GM12873 (cell line): ENCODE data around the gene TSPAN14.

ENCODE experiments used
- TF ChIP-seq, protein P1 (sequence below): IDR thresholded peaks from 2 replicates; pipeline ENCODE4 v1.5.1; 2012; ENCODE audit warnings: low read depth, mild to moderate bottlenecking, moderate library complexity, low read length, control low read depth; ENCODE audit not compliant: insufficient read depth; ENCODE audit errors: missing control alignments

The TSPAN14 gene

DNA sequence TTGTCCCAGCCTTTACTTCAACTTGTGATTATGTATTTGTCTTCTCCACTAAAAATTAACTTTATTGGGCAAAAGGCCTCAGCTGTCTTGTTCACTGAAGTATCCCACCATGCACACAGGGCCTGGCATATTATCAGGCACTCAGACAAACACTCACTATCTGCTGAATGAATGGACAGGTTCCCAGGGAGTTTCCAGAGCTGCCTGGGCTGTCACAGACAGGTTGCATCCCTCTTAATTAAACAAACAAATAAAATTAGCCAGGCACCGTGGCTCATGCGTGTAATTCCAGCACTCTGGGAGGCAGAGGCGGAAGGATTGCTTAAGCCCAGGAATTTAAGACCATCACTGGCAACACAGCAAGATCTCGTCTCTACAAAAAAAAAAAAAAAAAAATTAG, 1.5 kb upstream of the TSPAN14 start:
- TF ChIP-seq, protein P1, sequence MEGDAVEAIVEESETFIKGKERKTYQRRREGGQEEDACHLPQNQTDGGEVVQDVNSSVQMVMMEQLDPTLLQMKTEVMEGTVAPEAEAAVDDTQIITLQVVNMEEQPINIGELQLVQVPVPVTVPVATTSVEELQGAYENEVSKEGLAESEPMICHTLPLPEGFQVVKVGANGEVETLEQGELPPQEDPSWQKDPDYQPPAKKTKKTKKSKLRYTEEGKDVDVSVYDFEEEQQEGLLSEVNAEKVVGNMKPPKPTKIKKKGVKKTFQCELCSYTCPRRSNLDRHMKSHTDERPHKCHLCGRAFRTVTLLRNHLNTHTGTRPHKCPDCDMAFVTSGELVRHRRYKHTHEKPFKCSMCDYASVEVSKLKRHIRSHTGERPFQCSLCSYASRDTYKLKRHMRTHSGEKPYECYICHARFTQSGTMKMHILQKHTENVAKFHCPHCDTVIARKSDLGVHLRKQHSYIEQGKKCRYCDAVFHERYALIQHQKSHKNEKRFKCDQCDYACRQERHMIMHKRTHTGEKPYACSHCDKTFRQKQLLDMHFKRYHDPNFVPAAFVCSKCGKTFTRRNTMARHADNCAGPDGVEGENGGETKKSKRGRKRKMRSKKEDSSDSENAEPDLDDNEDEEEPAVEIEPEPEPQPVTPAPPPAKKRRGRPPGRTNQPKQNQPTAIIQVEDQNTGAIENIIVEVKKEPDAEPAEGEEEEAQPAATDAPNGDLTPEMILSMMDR, result no peak

DNA sequence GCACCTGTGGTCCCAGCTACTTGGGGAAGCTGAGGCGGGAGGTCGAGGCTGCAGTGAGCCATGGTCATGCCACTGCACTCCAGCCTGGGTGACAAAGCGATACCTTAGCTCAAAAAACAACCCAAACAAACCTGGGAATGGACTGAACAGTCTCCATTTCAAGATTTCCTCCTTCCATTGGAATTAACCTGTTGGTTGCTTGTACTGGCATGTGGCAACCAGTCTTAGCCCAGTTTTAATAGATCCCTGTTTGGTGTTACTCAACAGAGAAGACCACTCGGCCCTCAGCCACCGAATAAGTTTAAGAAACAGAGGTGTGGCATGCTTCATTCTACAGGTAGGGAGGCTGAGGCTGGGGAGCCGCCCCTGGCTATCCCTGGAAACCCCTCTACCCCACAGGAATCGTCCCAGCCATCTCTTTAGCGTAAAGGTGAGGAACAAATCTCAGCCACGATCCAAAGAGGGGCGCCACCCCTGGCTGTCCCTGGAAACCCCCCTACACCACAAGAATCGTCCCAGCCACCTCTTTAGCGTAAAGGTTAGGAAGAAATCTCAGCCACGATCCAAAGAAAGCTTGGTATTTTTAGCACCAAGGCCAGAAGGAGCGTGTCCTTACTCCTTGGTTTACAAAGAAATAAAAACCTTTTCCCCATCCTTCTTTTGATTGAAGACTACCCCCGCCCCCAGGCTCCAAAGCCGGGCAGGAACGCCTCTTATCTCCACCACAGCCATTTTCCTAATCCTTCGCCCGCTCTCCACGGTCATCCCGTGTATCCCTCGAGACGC, 861 bp upstream of the TSPAN14 start:
- TF ChIP-seq, protein P1, result no peak

DNA sequence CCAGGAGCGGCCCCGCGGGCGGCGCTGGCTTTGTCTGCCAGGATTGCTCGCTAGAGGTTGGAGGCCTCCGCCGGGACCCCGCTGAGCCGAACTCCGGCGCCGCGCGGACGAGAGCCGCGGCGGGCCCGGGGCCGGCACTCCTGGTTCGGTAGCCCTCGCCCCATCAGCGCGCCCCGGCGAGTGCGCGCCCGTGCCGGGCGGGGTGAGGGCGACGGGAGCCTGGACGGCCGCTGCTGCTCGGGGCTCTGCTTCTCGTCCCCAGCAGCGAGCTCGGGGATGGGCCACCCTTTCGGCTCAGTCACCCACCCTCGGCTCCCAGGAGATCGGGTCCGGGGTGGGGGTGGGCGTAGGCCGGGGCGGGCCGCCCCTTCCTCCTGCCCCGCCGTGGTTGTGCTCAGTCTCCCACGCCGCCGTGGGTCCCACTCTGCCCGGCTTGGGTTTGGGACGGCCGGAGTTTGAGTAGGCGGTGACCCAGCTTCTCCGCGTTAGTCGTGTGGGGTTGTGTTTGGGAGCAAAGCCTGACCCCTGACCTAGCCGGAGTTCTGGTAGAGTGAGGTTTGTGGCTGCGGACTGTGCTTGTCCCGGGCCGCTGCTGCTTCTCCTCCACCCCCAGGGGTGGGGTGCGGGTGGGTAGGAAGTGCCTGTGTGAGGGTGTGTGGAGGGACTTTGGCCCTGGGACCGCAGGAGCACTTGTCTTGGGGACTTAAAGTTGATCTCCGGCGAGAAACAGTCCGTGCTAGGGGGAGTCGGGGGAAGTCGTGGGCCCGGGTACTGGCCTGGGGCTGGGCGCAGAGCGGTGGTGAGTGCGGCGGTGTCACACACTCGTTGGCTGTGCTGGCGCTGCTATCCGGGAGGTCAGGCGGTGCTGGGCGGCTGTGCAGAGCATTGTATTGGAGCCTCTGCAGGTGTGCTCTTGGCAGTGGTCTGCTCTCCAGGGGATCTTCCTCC, 677 bp downstream of the TSPAN14 start:
- TF ChIP-seq, protein P1, result no peak

DNA sequence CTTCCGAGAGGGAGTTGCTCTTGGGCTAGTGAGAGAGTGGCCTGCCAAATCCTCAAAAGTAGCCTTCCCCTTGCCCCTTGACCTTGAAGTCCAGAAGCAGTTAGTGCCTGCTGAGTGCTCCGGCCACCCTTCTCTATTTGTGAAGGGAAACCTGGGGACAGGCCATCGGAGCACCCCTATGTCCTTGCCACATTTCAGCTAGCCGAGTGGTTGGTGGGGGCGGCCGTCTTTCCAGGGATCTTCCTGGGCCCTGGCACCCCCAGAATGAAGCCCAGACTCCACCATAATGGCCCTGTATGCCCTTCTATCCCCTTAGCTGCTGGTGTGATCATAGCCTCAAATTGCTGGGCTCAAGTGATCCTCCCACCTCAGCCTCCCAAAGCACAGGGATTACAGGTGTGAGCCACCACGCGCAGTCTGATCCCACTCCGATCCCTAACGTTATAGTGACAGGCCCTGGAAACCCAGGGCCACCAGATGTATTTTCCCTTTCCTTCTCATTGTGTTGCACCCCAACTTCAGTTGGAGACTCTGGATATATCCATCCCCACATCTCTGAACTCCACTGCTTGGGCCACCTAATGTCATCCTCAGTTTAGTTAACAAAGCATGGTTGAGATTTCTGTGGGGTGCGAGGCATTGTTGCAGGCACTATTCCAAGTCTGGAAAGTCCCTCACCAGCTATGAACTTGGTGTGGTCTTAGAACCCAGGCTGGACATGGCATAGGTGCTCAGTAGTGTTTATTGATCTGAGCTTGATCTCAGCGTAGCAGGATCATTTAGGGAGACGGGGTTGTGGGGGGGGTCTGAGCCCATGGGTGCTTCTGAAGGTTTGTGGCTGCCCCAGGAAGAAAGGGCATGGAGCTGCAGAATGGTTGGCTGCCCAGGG, 1.6 kb downstream of the TSPAN14 start:
- TF ChIP-seq, protein P1, result no peak

DNA sequence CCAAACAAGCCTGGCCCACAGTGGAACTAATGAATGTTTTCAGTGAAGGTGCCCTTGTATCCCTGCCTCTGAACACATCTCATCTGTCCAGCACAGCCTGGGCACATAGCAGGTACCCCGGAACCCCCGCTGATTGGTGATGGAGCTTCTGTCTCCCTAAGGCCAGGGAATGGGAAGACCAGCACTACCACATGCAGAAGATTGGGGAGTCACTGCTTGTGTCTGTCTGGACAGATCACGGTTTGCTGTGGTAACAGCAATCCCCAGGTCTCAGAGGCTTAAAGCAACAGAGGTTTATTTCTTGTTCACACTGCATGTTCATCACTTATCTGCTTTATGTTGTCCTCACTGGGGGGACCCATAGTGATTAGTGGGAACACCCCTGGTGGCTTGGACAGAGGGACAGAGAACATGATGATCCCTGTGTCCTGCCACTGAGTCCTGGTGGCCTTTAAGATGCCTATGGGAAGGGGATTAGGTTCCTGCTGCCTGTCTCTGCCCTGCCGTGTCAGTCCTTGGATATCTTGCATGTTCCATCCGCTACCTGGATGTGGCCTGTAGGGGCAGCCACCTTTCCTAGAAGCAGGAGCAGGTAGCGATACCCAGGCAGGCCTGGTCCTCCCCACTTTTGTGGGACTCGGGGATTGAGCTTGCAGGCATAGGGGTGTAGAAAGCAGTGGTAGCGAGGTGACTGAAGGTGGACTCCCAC, 3.6 kb downstream of the TSPAN14 start:
- TF ChIP-seq, protein P1, result no peak

DNA sequence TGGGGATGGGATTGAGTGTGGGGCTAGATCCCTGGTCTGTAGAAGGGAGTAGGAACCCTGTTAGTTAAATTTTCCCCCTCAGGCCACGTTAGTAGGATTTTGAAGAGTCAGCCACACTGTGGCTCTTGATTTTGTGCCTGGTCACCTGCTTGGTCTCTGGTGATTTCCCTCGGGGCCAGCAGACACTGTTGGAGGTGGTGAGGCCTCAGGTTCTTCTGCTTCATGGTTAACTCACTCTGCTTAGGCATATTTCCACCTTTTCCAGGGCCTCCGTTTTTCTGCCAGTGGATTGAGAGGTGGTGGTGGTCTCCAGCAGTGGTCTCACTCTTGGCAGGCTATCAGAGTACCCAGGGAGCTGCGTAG, 4.1 kb downstream of the TSPAN14 start:
- TF ChIP-seq, protein P1, result no peak
